ENCODE data around the gene ARID2.

DNA sequence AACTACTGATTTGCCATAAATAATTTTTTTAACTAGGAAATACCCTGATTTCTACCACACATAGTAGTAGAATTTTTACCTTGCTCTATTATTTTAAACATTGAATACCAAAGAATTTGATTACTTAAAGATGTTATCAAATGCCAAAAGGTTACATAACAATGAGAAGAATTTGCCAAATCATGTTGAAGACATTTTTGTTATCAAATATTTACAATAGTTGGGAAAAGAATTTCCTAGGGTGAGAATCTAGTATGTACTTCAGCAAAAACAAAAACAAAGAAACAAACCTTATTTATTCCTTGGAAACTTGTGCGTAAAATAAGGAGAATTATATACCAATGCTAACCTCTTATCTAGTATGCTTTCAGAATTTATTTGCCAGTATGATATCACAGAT, 153.7 kb downstream of the ARID2 start:
- TF ChIP-seq, protein P1, sequence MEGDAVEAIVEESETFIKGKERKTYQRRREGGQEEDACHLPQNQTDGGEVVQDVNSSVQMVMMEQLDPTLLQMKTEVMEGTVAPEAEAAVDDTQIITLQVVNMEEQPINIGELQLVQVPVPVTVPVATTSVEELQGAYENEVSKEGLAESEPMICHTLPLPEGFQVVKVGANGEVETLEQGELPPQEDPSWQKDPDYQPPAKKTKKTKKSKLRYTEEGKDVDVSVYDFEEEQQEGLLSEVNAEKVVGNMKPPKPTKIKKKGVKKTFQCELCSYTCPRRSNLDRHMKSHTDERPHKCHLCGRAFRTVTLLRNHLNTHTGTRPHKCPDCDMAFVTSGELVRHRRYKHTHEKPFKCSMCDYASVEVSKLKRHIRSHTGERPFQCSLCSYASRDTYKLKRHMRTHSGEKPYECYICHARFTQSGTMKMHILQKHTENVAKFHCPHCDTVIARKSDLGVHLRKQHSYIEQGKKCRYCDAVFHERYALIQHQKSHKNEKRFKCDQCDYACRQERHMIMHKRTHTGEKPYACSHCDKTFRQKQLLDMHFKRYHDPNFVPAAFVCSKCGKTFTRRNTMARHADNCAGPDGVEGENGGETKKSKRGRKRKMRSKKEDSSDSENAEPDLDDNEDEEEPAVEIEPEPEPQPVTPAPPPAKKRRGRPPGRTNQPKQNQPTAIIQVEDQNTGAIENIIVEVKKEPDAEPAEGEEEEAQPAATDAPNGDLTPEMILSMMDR (IDR thresholded peaks at IDR 0.05): no peak
- TF ChIP-seq POLR2A (IDR thresholded peaks at IDR 0.05): no peak

All from body of pancreas (tissue), 4 donors.